ENCODE results near the gene PIP4K2B. TPM values are rescaled to one million over a fixed set of nuclear protein-coding genes. Genes with fewer than 3 reads are reported as not detected.

Gene PIP4K2B
- total RNA-seq, 6 experiments from 2014 or later = 48.7 to 61.8 (median 55.5) TPM

GRCh38 chr17:38741461-38741860, 57.9 kb downstream of the PIP4K2B start:
- no peak for DNase-seq
- H3K4me3 Mint-ChIP-seq = no peak overlapping the region
- TF ChIP-seq CTCF (IDR thresholded peaks at IDR 0.05) = no peak
- peak overlapping the region; percentile 94 for H3K27ac Mint-ChIP-seq
- peaks cover 2% of the 10 kb centered on the region for H3K27me3 Mint-ChIP-seq (ENCODE audit: insufficient read depth)
- no peaks in the 10 kb centered on the region for H3K9me3 Mint-ChIP-seq
- H3K36me3 Mint-ChIP-seq (ENCODE audit: low read depth) = peaks cover 11% of the 10 kb centered on the region
- peaks cover 53% of the 10 kb centered on the region for H3K4me1 Mint-ChIP-seq (ENCODE audit: low read depth)

GRCh38 chr17:38740806-38741205, 58.5 kb downstream of the PIP4K2B start:
- H3K27me3 Mint-ChIP-seq (ENCODE audit: insufficient read depth) = peaks cover 4% of the 10 kb centered on the region
- peak overlapping the region; percentile 94; the same call in 1 of the 2 replicates for H3K27ac Mint-ChIP-seq
- TF ChIP-seq CTCF (IDR thresholded peaks at IDR 0.05) = no peak

GRCh38 chr17:38740044-38740443, 59.3 kb downstream of the PIP4K2B start:
- DNase-seq = no peak
- no peak overlapping the region for H3K4me3 Mint-ChIP-seq
- no peak for TF ChIP-seq CTCF (IDR thresholded peaks at IDR 0.05)
- no peaks in the 10 kb centered on the region for H3K9me3 Mint-ChIP-seq
- H3K27ac Mint-ChIP-seq = no peak overlapping the region
- H3K4me1 Mint-ChIP-seq (ENCODE audit: low read depth) = peaks cover 41% of the 10 kb centered on the region
- H3K27me3 Mint-ChIP-seq (ENCODE audit: insufficient read depth) = peaks cover 6% of the 10 kb centered on the region
- peaks cover 11% of the 10 kb centered on the region for H3K36me3 Mint-ChIP-seq (ENCODE audit: low read depth)

More at GRCh38 chr17:38740806-38741205, 58.5 kb downstream of the PIP4K2B start:
- DNase-seq = no peak
- Mint-ChIP-seq H3K4me1 (ENCODE audit: low read depth) (peaks cover 46% of the 10 kb centered on the region), H3K9me3 (no peaks in the 10 kb centered on the region), H3K36me3 (ENCODE audit: low read depth) (peaks cover 11% of the 10 kb centered on the region), H3K4me3 (no peak overlapping the region)

- H3K4me3 Mint-ChIP-seq = no peak overlapping the region
- DNase-seq = no peak
- H3K27me3 Mint-ChIP-seq (ENCODE audit: insufficient read depth) = peaks cover 6% of the 10 kb centered on the region
- TF ChIP-seq CTCF (IDR thresholded peaks at IDR 0.05) = no peak
- H3K27ac Mint-ChIP-seq = no peak overlapping the region; the same call in 1 of the 2 replicates
- no peaks in the 10 kb centered on the region for H3K9me3 Mint-ChIP-seq
- peaks cover 6% of the 10 kb centered on the region for H3K36me3 Mint-ChIP-seq (ENCODE audit: low read depth)
- H3K4me1 Mint-ChIP-seq (ENCODE audit: low read depth) = peaks cover 38% of the 10 kb centered on the region
Measured at GRCh38 chr17:38739305-38739704, 60.1 kb downstream of the PIP4K2B start.

- peaks cover 6% of the 10 kb centered on the region; the same call in 1 of the 2 replicates for H3K36me3 Mint-ChIP-seq (ENCODE audit: low read depth)
- DNase-seq = no peak
- peak overlapping the region; percentile 18; the same call in 1 of the 2 replicates for H3K27ac Mint-ChIP-seq
Measured at GRCh38 chr17:38738686-38739085, 60.7 kb downstream of the PIP4K2B start.

More at GRCh38 chr17:38738686-38739085, 60.7 kb downstream of the PIP4K2B start:
- TF ChIP-seq CTCF (IDR thresholded peaks at IDR 0.05) = no peak
- Mint-ChIP-seq H3K4me1 (ENCODE audit: low read depth) (peaks cover 33% of the 10 kb centered on the region), H3K27me3 (ENCODE audit: insufficient read depth) (peaks cover 6% of the 10 kb centered on the region), H3K9me3 (no peaks in the 10 kb centered on the region), H3K4me3 (no peak overlapping the region)
